HG02610 (cell line): ENCODE measurements around the gene EIF2S3.

Experiments
- ATAC-seq: cut with Tn5 transposase; IDR thresholded peaks from one replicate; pipeline ENCODE4 v1.9.1; 2021; ENCODE audit warnings: mild to moderate bottlenecking, moderate library complexity; ENCODE audit not compliant: unreplicated experiment

Gene EIF2S3

DNA sequence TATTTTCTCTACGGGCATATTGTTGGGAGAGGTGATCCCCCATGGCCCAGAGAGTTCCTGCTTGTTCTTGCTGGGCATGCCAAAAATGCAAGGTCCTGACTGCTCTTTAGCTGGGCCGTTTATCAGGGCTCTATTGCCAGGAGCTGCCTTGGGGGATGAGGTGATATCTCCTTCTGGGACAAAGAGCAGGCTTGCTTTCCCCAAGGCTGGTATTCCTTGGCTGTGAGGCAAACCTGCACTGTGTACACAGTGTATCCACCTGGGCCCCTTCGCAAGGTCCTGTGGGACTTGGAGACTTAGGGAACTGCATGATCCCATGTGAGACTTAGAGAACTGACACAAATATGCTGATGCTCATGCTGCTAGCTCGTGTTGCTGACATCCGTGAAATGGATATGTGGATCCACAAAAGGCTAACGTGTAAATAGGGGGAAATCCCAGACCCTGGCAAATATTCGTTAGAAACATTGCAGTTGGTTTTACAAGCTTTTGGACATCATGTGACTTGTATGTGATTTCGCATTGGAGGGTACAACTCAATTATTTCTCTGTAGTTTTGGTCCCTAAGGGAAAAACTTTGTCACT, 70.4 kb downstream of the EIF2S3 start:
- no peak for ATAC-seq
